GM18502 (cell line): Measurements from ENCODE around the gene ELOVL1.

ENCODE experiments used
- ATAC-seq: cut with Tn5 transposase; IDR thresholded peaks from one replicate; pipeline ENCODE4 v1.9.1; 2021; ENCODE audit warnings: mild to moderate bottlenecking; ENCODE audit not compliant: unreplicated experiment, poor library complexity

The ELOVL1 gene

GRCh38 chr1:43358746-43359693 is 8.8 kb downstream of the ELOVL1 start, which contains the start of gene CDC20:
CDC20 (plus strand) TSS chr1:43358981; CDS start chr1:43359216, 235 bp downstream.
- peak; percentile 93 for ATAC-seq

GRCh38 chr1:43358121-43358745 is 9.6 kb downstream of the ELOVL1 start:
- ATAC-seq = peak; percentile 15

GRCh38 chr1:43357251-43357650 is 10.6 kb downstream of the ELOVL1 start:
- ATAC-seq = no peak

- ATAC-seq = no peak
These were observed 12.9 kb downstream of the ELOVL1 start for GRCh38 chr1:43354936-43355335.

- no peak for ATAC-seq
These were observed 13.3 kb downstream of the ELOVL1 start for GRCh38 chr1:43354471-43354870.

GRCh38 chr1:43352881-43353280 is 14.9 kb downstream of the ELOVL1 start:
- ATAC-seq = no peak

- no peak for ATAC-seq
These were observed 15.5 kb downstream of the ELOVL1 start for GRCh38 chr1:43352351-43352705.

- ATAC-seq = no peak
These were observed 16.1 kb downstream of the ELOVL1 start for GRCh38 chr1:43351421-43352350.

GRCh38 chr1:43350976-43351375 is 16.8 kb downstream of the ELOVL1 start:
- ATAC-seq = no peak

- ATAC-seq = no peak
These were observed 18.1 kb downstream of the ELOVL1 start for GRCh38 chr1:43349594-43350306.

- no peak for ATAC-seq
These were observed 18.8 kb downstream of the ELOVL1 start for GRCh38 chr1:43348809-43349593.

- no peak for ATAC-seq
These were observed 19.4 kb downstream of the ELOVL1 start for GRCh38 chr1:43348343-43348808.

GRCh38 chr1:43346636-43347035 is 21.2 kb downstream of the ELOVL1 start:
- ATAC-seq = no peak

- ATAC-seq = no peak
These were observed 22.7 kb downstream of the ELOVL1 start for GRCh38 chr1:43345120-43345519.

- no peak for ATAC-seq
These were observed 23.5 kb downstream of the ELOVL1 start for GRCh38 chr1:43344267-43344850.

- ATAC-seq = no peak
These were observed 27.3 kb downstream of the ELOVL1 start for GRCh38 chr1:43340559-43340958.

- no peak for ATAC-seq
These were observed 28.1 kb downstream of the ELOVL1 start for GRCh38 chr1:43339584-43340232.

GRCh38 chr1:43338001-43338400 is 29.8 kb downstream of the ELOVL1 start:
- no peak for ATAC-seq
